Esophagus muscularis mucosa (tissue), 3 donors: ENCODE results near the gene CCDC149.

Source experiments
- CTCF ChIP-seq, 3 experiments: fragments of 200-600 bp in 2 of 3; fragments of 450-650 bp in 1 of 3; sonication (generic) in 2 of 3; IDR thresholded peaks; one replicate each; pipeline ENCODE4 v1.5.1; 2017 to 2019; ENCODE audit warnings: antibody characterized with exemption in 3 of 3, mild to moderate bottlenecking in 2 of 3, moderate library complexity in 1 of 3
- POLR2A ChIP-seq: fragments of 450-650 bp; IDR thresholded peaks from one replicate; pipeline ENCODE4 v1.6.1; 2017; ENCODE audit warnings: antibody characterized with exemption, moderate library complexity, mild to moderate bottlenecking, low read depth

GRCh38 chr4:24809376-24809775, 103.5 kb downstream of the CCDC149 start:
- TF ChIP-seq CTCF (IDR thresholded peaks at IDR 0.05) (no peak), POLR2A (no peak)
